HepG2 (cell line): ENCODE data around the gene NEAT1. TPM values are rescaled to one million over a fixed set of nuclear protein-coding genes. Genes with fewer than 3 reads are reported as not detected.

ENCODE experiments used
- ATF7-NPFF ChIP-seq: sonication (generic); formaldehyde crosslinking; IDR thresholded peaks from 2 replicates; pipeline ENCODE4 v1.8.1; 2023; ENCODE audit warnings: mild to moderate bottlenecking, low read depth, missing genetic modification reagents, moderate library complexity
- CEBPG ChIP-seq: IDR thresholded peaks from 2 replicates; pipeline ENCODE4 v1.6.1; 2016
- MIER3 ChIP-seq: IDR thresholded peaks from 2 replicates; pipeline ENCODE4 v1.6.1; 2016; ENCODE audit warnings: missing compliant biosample characterization, borderline replicate concordance
- MIXL1 ChIP-seq: IDR thresholded peaks from 2 replicates; pipeline ENCODE4 v1.6.1; 2016
- NFKBIZ ChIP-seq: IDR thresholded peaks from 2 replicates; pipeline ENCODE4 v1.6.1; 2018; ENCODE audit warnings: missing genetic modification reagents, missing compliant biosample characterization
- NR2F6 ChIP-seq, 2 experiments: IDR thresholded peaks; 2 replicates each; pipeline ENCODE4 v1.6.1; 2016; ENCODE audit warnings: antibody characterized with exemption in 1 of 2, mild to moderate bottlenecking in 1 of 2
- SOX13 ChIP-seq, 3 experiments: fragments of 450-650 bp in 1 of 3; sonication (generic) in 1 of 3; formaldehyde crosslinking in 1 of 3; IDR thresholded peaks in 2 of 3; conservative IDR thresholded peaks in 1 of 3; 2 replicates each; pipeline versions ENCODE4 v1.5.0 to v1.6.1; 2016 to 2020; ENCODE audit warnings: antibody characterized with exemption in 1 of 3, mild to moderate bottlenecking in 1 of 3, missing compliant biosample characterization in 1 of 3, missing genetic modification reagents in 1 of 3, moderate library complexity in 1 of 3
- ZNF256 ChIP-seq: sonication (generic); formaldehyde crosslinking; conservative IDR thresholded peaks from 2 replicates; pipeline ENCODE4 v1.4.0; 2020; ENCODE audit warnings: missing genetic modification reagents
- ZNF878 ChIP-seq: sonication (generic); formaldehyde crosslinking; IDR thresholded peaks from 2 replicates; pipeline ENCODE4 v1.8.1; 2023; ENCODE audit warnings: mild to moderate bottlenecking, missing genetic modification reagents, moderate library complexity
- polyA plus RNA-seq, 8 experiments: library from polyadenylated mRNA; depleted of rRNA in 3 of 8; stranded (reverse) in 7 of 8; unstranded in 1 of 8; fragments of >200 nt; fragmentation: Illumina TruSeq in 4 of 8; extraction: Trizol in 4 of 8; gene quantifications; 2 replicates each; pipeline versions ENCODE4 v1.2.1 to v1.2.3, GENCODE V29; 2011 to 2016; ENCODE audit warnings: low read depth in 4 of 8, missing spikeins in 1 of 8, mixed read lengths in 1 of 8; ENCODE audit not compliant: insufficient read depth in 1 of 8
- total RNA-seq, 5 experiments: library from RNA; depleted of rRNA; stranded (reverse); fragments of >200 nt; fragmentation: Illumina TruSeq; extraction: Trizol; gene quantifications; 2 replicates each; pipeline ENCODE4 v1.2.3, GENCODE V29; 2016; ENCODE audit warnings: low read depth in 1 of 5
- TF ChIP-seq, protein P1 (sequence below): sonication (generic); formaldehyde crosslinking; IDR thresholded peaks from 2 replicates; pipeline ENCODE4 v1.5.0; 2020; ENCODE audit warnings: mild to moderate bottlenecking, missing genetic modification reagents
- TF ChIP-seq, protein P2 (sequence below): sonication (generic); formaldehyde crosslinking; IDR thresholded peaks from 2 replicates; pipeline ENCODE4 v1.4.0; 2020; ENCODE audit warnings: low read depth, mild to moderate bottlenecking, missing genetic modification reagents

NEAT1 gene
- total and polyA plus RNA-seq, 2 of the 13 experiments (the other 11 are each of a cell fraction or from before 2014, with no cell fraction given) = 20.5 to 41.2 TPM

DNA sequence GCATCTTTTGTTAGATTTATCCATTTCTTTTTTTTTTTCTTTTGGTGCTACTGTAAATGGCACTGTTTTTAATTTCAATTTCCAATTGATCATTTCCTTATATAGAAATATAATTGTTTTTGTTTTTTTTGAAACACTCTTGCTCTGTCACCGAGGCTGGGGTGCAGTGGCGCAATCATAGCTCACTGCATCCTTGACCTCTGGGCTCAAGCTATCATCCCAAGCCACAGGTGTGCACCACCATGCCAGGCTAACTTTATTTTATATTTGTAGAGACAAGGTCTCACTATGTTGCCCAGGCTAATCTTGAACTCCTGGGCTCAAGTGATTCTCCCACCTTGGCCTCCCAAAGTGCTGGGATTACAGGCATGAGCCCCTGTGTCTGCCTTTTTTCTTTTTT lies 19.8 kb upstream of the NEAT1 start (continued):
- TF ChIP-seq, protein P1, sequence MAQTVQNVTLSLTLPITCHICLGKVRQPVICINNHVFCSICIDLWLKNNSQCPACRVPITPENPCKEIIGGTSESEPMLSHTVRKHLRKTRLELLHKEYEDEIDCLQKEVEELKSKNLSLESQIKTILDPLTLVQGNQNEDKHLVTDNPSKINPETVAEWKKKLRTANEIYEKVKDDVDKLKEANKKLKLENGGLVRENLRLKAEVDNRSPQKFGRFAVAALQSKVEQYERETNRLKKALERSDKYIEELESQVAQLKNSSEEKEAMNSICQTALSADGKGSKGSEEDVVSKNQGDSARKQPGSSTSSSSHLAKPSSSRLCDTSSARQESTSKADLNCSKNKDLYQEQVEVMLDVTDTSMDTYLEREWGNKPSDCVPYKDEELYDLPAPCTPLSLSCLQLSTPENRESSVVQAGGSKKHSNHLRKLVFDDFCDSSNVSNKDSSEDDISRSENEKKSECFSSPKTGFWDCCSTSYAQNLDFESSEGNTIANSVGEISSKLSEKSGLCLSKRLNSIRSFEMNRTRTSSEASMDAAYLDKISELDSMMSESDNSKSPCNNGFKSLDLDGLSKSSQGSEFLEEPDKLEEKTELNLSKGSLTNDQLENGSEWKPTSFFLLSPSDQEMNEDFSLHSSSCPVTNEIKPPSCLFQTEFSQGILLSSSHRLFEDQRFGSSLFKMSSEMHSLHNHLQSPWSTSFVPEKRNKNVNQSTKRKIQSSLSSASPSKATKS (CRISPR knock-in tag) = no peak
- TF ChIP-seq, protein P2, sequence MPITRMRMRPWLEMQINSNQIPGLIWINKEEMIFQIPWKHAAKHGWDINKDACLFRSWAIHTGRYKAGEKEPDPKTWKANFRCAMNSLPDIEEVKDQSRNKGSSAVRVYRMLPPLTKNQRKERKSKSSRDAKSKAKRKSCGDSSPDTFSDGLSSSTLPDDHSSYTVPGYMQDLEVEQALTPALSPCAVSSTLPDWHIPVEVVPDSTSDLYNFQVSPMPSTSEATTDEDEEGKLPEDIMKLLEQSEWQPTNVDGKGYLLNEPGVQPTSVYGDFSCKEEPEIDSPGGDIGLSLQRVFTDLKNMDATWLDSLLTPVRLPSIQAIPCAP (CRISPR knock-in tag) = no peak
- TF ChIP-seq CEBPG (CRISPR knock-in tag) (peak; percentile 71), ATF7-NPFF (no peak), ZNF256 (no peak), NFKBIZ (CRISPR knock-in tag) (no peak), MIER3 (CRISPR knock-in tag) (no peak), MIXL1 (CRISPR knock-in tag) (no peak), NR2F6 (IDR thresholded peaks at IDR 0.05) (peak; percentile 54), NR2F6 (CRISPR knock-in tag; IDR thresholded peaks at IDR 0.05) (peak; percentile 65; the same call in 1 of the 2 replicates), ZNF878 (CRISPR knock-in tag) (no peak), SOX13 (IDR thresholded peaks at IDR 0.05) (no peak), SOX13 (CRISPR knock-in tag; conservative IDR thresholded peaks at IDR 0.05 in 1 of 2, IDR thresholded peaks at IDR 0.05 in 1 of 2) (peak in 1 of 2 experiments; percentile 50; a peak in 1 of 4 replicates)
